ENCODE data around the gene BTBD2.

DNA sequence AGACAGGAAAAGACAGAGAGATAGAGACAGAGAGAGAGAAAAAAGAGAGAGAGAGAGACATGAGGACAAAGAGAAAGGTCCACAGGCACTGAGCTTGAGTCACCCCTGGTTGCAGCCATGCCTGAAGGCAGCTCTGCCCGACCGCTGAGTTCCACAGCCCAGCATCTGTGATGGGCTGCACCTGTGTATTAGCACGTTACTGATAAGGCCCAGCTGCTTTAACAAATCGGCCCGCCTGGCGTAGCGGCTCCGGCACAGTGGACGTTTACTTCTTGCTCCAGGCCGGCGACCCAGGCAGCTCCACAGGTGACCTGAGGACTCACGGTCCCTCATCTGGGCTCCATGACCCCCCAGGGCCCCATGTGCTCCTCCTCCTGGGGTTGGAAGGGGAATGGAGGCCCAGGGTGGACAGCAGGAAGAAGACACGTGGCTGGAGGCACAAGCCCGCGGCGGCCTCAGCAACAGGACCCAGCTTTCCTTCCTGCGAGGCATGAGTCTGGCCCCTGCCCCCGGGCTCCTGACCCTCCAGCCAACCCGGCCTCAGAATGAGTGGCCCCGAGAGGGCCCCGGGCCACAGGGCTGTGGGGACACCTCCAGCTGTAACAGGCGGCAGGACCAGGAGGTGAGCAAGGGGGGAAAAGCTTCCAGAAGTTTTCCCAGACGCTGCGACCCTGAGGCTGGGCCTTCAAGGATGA lies 78.5 kb downstream of the BTBD2 start:
- TF ChIP-seq RXRA (IDR thresholded peaks at IDR 0.05; ENCODE audit: insufficient read depth, low read depth, low read length), result no peak
- TF ChIP-seq, protein P1, sequence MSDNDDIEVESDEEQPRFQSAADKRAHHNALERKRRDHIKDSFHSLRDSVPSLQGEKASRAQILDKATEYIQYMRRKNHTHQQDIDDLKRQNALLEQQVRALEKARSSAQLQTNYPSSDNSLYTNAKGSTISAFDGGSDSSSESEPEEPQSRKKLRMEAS (IDR thresholded peaks at IDR 0.05), result no peak
- TF ChIP-seq, protein P2, sequence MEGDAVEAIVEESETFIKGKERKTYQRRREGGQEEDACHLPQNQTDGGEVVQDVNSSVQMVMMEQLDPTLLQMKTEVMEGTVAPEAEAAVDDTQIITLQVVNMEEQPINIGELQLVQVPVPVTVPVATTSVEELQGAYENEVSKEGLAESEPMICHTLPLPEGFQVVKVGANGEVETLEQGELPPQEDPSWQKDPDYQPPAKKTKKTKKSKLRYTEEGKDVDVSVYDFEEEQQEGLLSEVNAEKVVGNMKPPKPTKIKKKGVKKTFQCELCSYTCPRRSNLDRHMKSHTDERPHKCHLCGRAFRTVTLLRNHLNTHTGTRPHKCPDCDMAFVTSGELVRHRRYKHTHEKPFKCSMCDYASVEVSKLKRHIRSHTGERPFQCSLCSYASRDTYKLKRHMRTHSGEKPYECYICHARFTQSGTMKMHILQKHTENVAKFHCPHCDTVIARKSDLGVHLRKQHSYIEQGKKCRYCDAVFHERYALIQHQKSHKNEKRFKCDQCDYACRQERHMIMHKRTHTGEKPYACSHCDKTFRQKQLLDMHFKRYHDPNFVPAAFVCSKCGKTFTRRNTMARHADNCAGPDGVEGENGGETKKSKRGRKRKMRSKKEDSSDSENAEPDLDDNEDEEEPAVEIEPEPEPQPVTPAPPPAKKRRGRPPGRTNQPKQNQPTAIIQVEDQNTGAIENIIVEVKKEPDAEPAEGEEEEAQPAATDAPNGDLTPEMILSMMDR (IDR thresholded peaks at IDR 0.05; ENCODE audit: control extremely low read depth in 1 of 3, insufficient read depth in 1 of 3, low read depth in 1 of 3, low read length in 3 of 3), result no peak
- TF ChIP-seq CEBPB (IDR thresholded peaks at IDR 0.05; ENCODE audit: low read depth, low read length), result no peak
- TF ChIP-seq POLR2A (IDR thresholded peaks at IDR 0.05; ENCODE audit: control extremely low read depth in 1 of 2, low read depth in 2 of 2, low read length in 2 of 2), result no peak
- TF ChIP-seq, protein P3, sequence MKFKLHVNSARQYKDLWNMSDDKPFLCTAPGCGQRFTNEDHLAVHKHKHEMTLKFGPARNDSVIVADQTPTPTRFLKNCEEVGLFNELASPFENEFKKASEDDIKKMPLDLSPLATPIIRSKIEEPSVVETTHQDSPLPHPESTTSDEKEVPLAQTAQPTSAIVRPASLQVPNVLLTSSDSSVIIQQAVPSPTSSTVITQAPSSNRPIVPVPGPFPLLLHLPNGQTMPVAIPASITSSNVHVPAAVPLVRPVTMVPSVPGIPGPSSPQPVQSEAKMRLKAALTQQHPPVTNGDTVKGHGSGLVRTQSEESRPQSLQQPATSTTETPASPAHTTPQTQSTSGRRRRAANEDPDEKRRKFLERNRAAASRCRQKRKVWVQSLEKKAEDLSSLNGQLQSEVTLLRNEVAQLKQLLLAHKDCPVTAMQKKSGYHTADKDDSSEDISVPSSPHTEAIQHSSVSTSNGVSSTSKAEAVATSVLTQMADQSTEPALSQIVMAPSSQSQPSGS (IDR thresholded peaks at IDR 0.05; ENCODE audit: low read length), result no peak
- TF ChIP-seq, protein P4, sequence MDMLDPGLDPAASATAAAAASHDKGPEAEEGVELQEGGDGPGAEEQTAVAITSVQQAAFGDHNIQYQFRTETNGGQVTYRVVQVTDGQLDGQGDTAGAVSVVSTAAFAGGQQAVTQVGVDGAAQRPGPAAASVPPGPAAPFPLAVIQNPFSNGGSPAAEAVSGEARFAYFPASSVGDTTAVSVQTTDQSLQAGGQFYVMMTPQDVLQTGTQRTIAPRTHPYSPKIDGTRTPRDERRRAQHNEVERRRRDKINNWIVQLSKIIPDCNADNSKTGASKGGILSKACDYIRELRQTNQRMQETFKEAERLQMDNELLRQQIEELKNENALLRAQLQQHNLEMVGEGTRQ (IDR thresholded peaks at IDR 0.05; ENCODE audit: low read length), result no peak
- TF ChIP-seq SP1 (IDR thresholded peaks at IDR 0.05; ENCODE audit: low read depth, low read length), result no peak
- no peak for TF ChIP-seq POLR2AphosphoS5 (IDR thresholded peaks at IDR 0.05; ENCODE audit: low read depth, low read length)
- no peak for TF ChIP-seq TAF1 (IDR thresholded peaks at IDR 0.05; ENCODE audit: low read depth, low read length)
- no peak for TF ChIP-seq TEAD4 (IDR thresholded peaks at IDR 0.05; ENCODE audit: low read depth, low read length)
- no peak for TF ChIP-seq SRF (IDR thresholded peaks at IDR 0.05; ENCODE audit: low read depth, low read length)
- TF ChIP-seq TAF7 (optimal IDR thresholded peaks at IDR 0.05; ENCODE audit: borderline replicate concordance, low read depth, low read length), result no peak
